ENCODE results near the gene TAS2R46.
"Not testable (repeated sequence)": the region's sequence is repeated elsewhere in the genome, so short reads cannot be mapped to it uniquely, and the experiment has no call there.

The TAS2R46 gene, protein sequence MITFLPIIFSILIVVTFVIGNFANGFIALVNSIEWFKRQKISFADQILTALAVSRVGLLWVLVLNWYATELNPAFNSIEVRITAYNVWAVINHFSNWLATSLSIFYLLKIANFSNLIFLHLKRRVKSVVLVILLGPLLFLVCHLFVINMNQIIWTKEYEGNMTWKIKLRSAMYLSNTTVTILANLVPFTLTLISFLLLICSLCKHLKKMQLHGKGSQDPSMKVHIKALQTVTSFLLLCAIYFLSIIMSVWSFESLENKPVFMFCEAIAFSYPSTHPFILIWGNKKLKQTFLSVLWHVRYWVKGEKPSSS

DNA sequence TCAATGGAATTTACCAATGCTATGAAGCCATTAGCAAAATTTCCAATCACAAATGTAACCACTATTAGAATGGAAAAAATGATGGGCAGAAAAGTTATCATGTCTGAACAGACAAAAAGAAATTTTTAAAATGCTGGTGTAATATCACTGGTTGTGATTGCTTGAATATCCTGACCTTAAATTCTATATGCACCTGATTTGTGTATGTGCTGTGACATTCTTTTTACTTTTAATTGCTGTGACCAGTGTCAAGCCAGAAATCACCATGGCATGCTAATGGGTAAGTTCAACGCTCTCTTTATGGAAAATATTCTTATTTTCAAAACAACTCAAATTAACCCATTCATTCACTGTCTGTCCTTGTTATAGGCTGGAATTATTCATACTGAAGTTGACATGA is at the start of gene TAS2R46:
Gene TAS2R46, minus strand, starts transcription at position 101 of the 400 bp plus-strand sequence. Its CDS starts 0 bp downstream, at position 101.
- DNase-seq = not testable (repeated sequence)

DNA sequence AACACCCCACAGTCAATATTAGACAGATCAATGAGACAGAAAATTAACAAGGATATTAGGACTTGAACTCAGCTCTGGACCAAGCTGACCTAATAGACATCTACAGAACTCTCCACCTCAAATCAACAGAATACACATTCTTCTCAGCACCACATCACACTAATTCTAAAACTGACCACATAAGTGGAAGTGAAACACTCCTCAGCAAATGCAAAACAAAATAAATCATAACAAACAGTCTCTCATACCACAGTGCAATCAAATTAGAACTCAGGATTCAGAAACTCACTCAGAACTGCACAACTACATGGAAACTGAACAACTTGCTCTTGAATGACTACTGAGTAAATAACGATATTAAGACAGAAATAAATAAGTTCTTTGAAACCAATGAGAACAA is 49.1 kb upstream of the TAS2R46 start:
- not testable (repeated sequence) for DNase-seq

- DNase-seq = no peak
Observed at GRCh38 chr12:11108862-11109261, 46.8 kb upstream of the TAS2R46 start.

DNA sequence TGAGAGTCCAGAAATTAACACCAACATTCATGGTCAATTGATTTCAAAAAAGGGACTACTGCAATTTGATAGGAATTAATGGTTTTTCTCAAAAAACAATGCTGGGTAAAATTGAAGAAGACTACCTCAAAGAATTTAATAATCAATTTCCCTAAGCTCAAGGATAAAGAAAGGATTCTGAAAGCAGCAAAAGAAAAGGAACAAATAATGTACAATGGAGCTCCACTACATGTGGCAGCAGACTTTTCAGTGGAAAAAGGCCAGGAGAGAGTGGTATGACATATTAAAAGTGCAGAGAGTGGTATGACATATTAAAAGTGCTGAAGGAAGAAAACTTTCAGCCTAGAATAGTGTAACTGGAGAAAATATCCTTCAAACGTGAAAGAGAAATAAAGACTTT is 45.6 kb upstream of the TAS2R46 start:
- DNase-seq = no peak

GRCh38 chr12:11106288-11106687 is 44.2 kb upstream of the TAS2R46 start:
- no peak for DNase-seq

- DNase-seq = no peak
Observed at GRCh38 chr12:11105546-11105945, 43.5 kb upstream of the TAS2R46 start.

DNA sequence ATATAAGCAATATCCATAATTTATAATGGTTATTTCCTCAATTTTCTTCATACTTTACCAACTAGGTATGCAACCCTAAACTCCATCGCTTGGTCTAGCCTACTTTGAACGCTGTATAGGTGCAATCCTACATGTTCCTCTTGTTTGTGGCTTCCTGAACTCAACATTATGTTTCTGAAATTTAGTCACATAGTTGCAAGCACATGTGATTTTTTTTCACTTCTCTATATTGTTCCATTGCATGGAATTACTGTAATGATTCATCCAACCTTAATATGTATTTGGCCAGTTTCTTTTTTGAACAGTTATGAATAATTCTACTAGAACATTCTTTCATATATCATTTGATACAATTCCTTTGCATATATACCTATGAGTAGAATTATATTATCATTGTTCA is 32.8 kb upstream of the TAS2R46 start:
- DNase-seq = not testable (repeated sequence)

- DNase-seq = no peak
Observed at GRCh38 chr12:11092128-11092527, 30.0 kb upstream of the TAS2R46 start, which contains the start of gene TAS2R43. TSS of gene TAS2R43 (minus strand) at chr12:11092313. CDS start at chr12:11092229, 84 bp downstream.

- DNase-seq = no peak
Observed at GRCh38 chr12:11089246-11089645, 27.2 kb upstream of the TAS2R46 start.

- DNase-seq = no peak
Observed at GRCh38 chr12:11085419-11085818, 23.3 kb upstream of the TAS2R46 start.

- DNase-seq = no peak
Observed at GRCh38 chr12:11081987-11082386, 19.9 kb upstream of the TAS2R46 start.

DNA sequence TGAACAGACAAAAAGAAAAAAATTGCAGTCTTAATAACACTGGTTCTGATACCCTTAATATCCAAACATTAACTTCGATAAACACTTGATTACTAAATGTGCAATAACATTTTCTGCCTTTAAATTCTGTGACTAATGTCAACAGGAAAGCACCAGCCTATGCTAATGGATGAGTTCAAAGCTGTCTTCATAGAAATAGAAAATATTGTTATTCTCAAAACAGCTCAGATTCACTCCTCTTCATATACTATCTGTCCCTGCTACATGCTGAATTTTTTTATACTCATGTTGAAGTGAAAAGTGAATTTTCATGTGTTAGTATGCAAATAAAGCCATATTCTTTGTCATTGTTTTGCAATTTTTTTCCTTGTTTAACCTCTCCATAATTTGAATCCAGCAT is 16.2 kb upstream of the TAS2R46 start:
- no peak for DNase-seq

DNA sequence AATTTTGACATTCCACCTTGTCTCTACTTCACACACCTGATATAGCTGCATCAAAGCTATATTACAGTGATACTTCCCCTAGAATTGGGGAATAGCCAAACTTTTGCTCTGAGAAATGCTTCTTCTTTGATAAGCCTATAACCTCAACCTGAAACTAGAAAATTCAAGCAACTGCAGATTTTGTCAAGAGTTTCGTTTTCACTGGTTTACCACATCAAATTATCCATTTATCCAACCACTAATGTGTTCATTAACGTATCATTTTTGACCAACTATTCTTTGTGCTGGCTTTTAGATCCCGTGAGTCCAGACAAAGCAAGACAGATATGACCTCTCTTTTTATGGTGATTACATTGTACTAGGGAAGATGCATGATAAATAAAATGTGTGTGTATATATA is 13.5 kb upstream of the TAS2R46 start:
- DNase-seq = no peak

DNA sequence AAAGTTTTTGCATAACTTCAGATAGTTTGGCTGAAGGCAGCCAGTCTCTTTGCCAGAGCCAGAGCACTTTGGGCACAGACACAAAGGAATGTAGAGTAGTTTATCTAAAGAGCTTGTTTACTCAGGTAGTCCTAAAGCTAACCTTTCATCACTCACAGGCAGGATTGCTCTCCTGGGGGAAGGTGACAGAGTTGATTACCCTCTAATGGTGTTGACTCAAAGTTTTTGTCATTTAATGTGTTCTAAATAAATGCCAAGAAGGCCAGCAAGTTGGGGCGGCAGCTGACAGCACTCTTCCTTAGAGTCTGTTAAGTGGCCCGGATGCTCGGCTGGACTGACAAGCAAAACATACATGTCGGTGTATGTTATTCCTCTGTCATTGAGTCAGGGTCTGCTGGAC is 9.3 kb upstream of the TAS2R46 start:
- DNase-seq = no peak

GRCh38 chr12:11070999-11071398 is 8.9 kb upstream of the TAS2R46 start:
- DNase-seq = no peak

DNA sequence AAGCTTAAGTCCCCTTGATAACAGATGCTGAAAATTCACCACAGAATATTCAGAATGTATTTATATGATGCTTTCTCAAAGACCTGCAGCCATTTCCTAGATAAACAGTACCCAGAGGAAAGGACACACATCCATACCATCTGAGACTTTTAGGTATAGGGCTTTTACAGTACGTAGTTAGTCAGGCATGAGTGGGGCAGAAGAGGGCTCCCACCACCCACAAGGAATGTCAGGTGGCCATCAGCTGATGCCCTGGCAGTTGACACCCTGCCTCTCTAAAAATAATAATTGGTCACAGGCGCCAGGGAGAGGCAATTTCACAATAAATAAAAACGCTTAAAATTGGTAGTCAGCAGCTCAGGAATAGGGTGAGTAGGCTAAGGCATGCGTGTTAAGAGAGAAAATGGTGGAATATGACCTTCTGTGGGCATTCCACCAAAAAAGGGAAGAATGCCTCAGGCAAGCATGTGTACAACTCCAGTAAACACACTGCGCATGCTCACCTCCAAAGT is 7.8 kb upstream of the TAS2R46 start:
- DNase-seq = no peak

GRCh38 chr12:11067514-11067913 is 5.4 kb upstream of the TAS2R46 start:
- no peak for DNase-seq

- DNase-seq = no peak
Observed at GRCh38 chr12:11059784-11060183, 2.3 kb downstream of the TAS2R46 start.

- no peak for DNase-seq
Observed at GRCh38 chr12:11059041-11059440, 3.1 kb downstream of the TAS2R46 start.

GRCh38 chr12:11055306-11055705 is 6.8 kb downstream of the TAS2R46 start:
- DNase-seq = no peak

GRCh38 chr12:11049806-11050531 is 12.1 kb downstream of the TAS2R46 start:
- DNase-seq = not testable (repeated sequence)

GRCh38 chr12:11041366-11041765 is 20.7 kb downstream of the TAS2R46 start:
- DNase-seq = not testable (repeated sequence)

- DNase-seq = no peak
Observed at GRCh38 chr12:11040162-11040561, 21.9 kb downstream of the TAS2R46 start.

- no peak for DNase-seq
Observed at GRCh38 chr12:11039171-11039570, 22.9 kb downstream of the TAS2R46 start.

Data from right forelimb (tissue), 1 donor.